ENCODE results near the gene ARIH1.
"Not testable (repeated sequence)": the region's sequence is repeated elsewhere in the genome, so short reads cannot be mapped to it uniquely, and the experiment has no call there.

Gene ARIH1

GRCh38 chr15:72599855-72600464 is 125.8 kb downstream of the ARIH1 start:
- peak in 6 of 58 donors; percentile 9 to 38 (median 14) for DNase-seq

- DNase-seq: no peak
These were observed 130.7 kb downstream of the ARIH1 start for GRCh38 chr15:72604794-72605193.

- DNase-seq: not testable (repeated sequence)
These were observed 134.0 kb downstream of the ARIH1 start for GRCh38 chr15:72608084-72608483.

GRCh38 chr15:72609862-72610261 is 135.7 kb downstream of the ARIH1 start:
- DNase-seq: no peak

GRCh38 chr15:72612324-72612723 is 138.2 kb downstream of the ARIH1 start:
- not testable (repeated sequence) for DNase-seq

GRCh38 chr15:72614810-72615532 is 140.8 kb downstream of the ARIH1 start:
- no peak for DNase-seq

- not testable (repeated sequence) for DNase-seq
These were observed 141.6 kb downstream of the ARIH1 start for GRCh38 chr15:72615533-72616233.

GRCh38 chr15:72616491-72617210 is 142.5 kb downstream of the ARIH1 start:
- no peak for DNase-seq

- not testable (repeated sequence) for DNase-seq
These were observed 149.7 kb downstream of the ARIH1 start for GRCh38 chr15:72623854-72624253.

GRCh38 chr15:72626153-72626552 is 152.0 kb downstream of the ARIH1 start:
- not testable (repeated sequence) for DNase-seq

GRCh38 chr15:72628249-72629067 is 154.3 kb downstream of the ARIH1 start:
- DNase-seq: not testable (repeated sequence)

- DNase-seq: not testable (repeated sequence)
These were observed 155.0 kb downstream of the ARIH1 start for GRCh38 chr15:72629068-72629570.

- not testable (repeated sequence) for DNase-seq
These were observed 162.6 kb downstream of the ARIH1 start for GRCh38 chr15:72636519-72637282.

- DNase-seq: not testable (repeated sequence)
These were observed 165.8 kb downstream of the ARIH1 start for GRCh38 chr15:72639759-72640483.

GRCh38 chr15:72642271-72642670 is 168.1 kb downstream of the ARIH1 start:
- not testable (repeated sequence) for DNase-seq

- DNase-seq: not testable (repeated sequence)
These were observed 174.6 kb downstream of the ARIH1 start for GRCh38 chr15:72648631-72649253.

All from anterior cingulate cortex (tissue), 58 donors.